CD4-positive, alpha-beta T cell (primary cell): ENCODE measurements around the gene SHH. TPM values are rescaled to one million over a fixed set of nuclear protein-coding genes. Genes with fewer than 3 reads are reported as not detected.

Source experiments
- ATAC-seq: fragments of 200-7000 bp; cut with Tn5 transposase; one replicate; pipeline ENCODE4 v1.10.0; 2022; ENCODE audit warnings: mild to moderate bottlenecking; ENCODE audit not compliant: poor library complexity
- CTCF ChIA-PET: fragments of 350-600 bp; sonication (Branson Sonifier 250); formaldehyde crosslinking; loops from one replicate; lab custom pipeline; 2021; ENCODE audit warnings: antibody characterized with exemption, inconsistent platforms; lab: Charles Lee
- POLR2A ChIA-PET: fragments of 350-600 bp; sonication (Branson Sonifier 250); formaldehyde crosslinking; loops from one replicate; lab custom pipeline; 2021; ENCODE audit warnings: antibody characterized with exemption, inconsistent platforms; lab: Charles Lee
- DNase-seq, 14 experiments: peaks; one replicate each; pipeline ENCODE4 v3.0.0-alpha.2; 2013 to 2020; ENCODE audit warnings: mixed read lengths in 2 of 14
- H3K27ac ChIP-seq, 2 donors: one replicate each; pipeline versions ENCODE4 v1.5.1 to v1.7.0; 2013; ENCODE audit warnings: low read length in 2 of 2, low read depth in 1 of 2, mild to moderate bottlenecking in 1 of 2
- H3K27me3 ChIP-seq, 2 experiments: 1 replicate in 1 of 2; 2 replicates in 1 of 2; pipeline versions ENCODE4 v1.6.1 to v1.7.0; 2013; ENCODE audit warnings: low read length in 2 of 2, control low read depth in 1 of 2, mild to moderate bottlenecking in 1 of 2, moderate library complexity in 1 of 2; ENCODE audit not compliant: insufficient read depth in 2 of 2, control insufficient read depth in 1 of 2
- H3K36me3 ChIP-seq: one replicate; pipeline ENCODE4 v1.6.1; 2013; ENCODE audit warnings: low read length, control low read depth; ENCODE audit not compliant: insufficient read depth
- H3K4me1 ChIP-seq: one replicate; pipeline ENCODE4 v1.6.1; 2013; ENCODE audit warnings: low read length, control low read depth; ENCODE audit not compliant: insufficient read depth
- H3K4me3 ChIP-seq: one replicate; pipeline ENCODE4 v1.5.1; 2013; ENCODE audit warnings: mild to moderate bottlenecking, low read length, moderate library complexity
- H3K9me3 ChIP-seq, 2 experiments: 1 replicate in 1 of 2; 2 replicates in 1 of 2; pipeline versions ENCODE4 v1.6.1 to v1.7.0; 2013; ENCODE audit warnings: low read length in 2 of 2, mild to moderate bottlenecking in 2 of 2, control low read depth in 1 of 2, moderate library complexity in 1 of 2; ENCODE audit not compliant: control insufficient read depth in 1 of 2, insufficient read depth in 1 of 2
- H3K27ac Mint-ChIP-seq: one replicate; pipeline ENCODE4 v1.8.0; 2020; ENCODE audit warnings: mixed read lengths
- H3K27me3 Mint-ChIP-seq: one replicate; pipeline ENCODE4 v1.8.0; 2021; ENCODE audit warnings: mixed read lengths
- H3K36me3 Mint-ChIP-seq: one replicate; pipeline ENCODE4 v1.8.0; 2021; ENCODE audit warnings: low read depth, mixed read lengths
- H3K4me1 Mint-ChIP-seq: one replicate; pipeline ENCODE4 v1.8.0; 2021; ENCODE audit warnings: low read depth, mixed read lengths
- H3K4me3 Mint-ChIP-seq: one replicate; pipeline ENCODE4 v1.8.0; 2020; ENCODE audit warnings: mild to moderate bottlenecking, mixed read lengths
- H3K9me3 Mint-ChIP-seq: one replicate; pipeline ENCODE4 v1.8.0; 2020; ENCODE audit warnings: mixed read lengths
- intact Hi-C, 2 experiments: fragments of 100-400 bp; cut with DNase I in 1 of 2; cut with micrococcal nuclease in 1 of 2; formaldehyde crosslinking; loops; one replicate each; pipeline versions ENCODE4 v1.15.1 to v1.9.0; 2023 to 2025; cut with DNase I, micrococcal nuclease
- total RNA-seq, 174 experiments: library from RNA in 2 of 174; stranded (reverse) in 2 of 174; gene quantifications; one replicate each; pipeline ENCODE4 v1.2.3 and lab custom pipeline; 2021 to 2026
- TF ChIP-seq, protein P1 (sequence below): fragments of 200-600 bp; IDR thresholded peaks from one replicate; pipeline ENCODE4 v1.8.0; 2022; ENCODE audit warnings: antibody characterized with exemption, mild to moderate bottlenecking

SHH gene
- total RNA-seq, 2 experiments from 2014 or later = not detected

- intact Hi-C loops = no loop called here
- DNase-seq (no peak), ATAC-seq (no peak)
- H3K4me3 Mint-ChIP-seq = no peak overlapping the region
- Histone ChIP-seq H3K4me3 (no peak overlapping the region), H3K4me1 (no peaks in the 10 kb centered on the region), H3K36me3 (no peaks in the 10 kb centered on the region), H3K27me3 (no peaks in the 10 kb centered on the region), H3K27ac (no peak overlapping the region), H3K9me3 (no peaks in the 10 kb centered on the region)
- ChIA-PET CTCF (no interaction called here), POLR2A (no interaction called here)
- H3K27ac Mint-ChIP-seq = no peak overlapping the region
- H3K27me3 Mint-ChIP-seq = peaks cover 2% of the 10 kb centered on the region
- H3K9me3 Mint-ChIP-seq = no peaks in the 10 kb centered on the region
- TF ChIP-seq, protein P1, sequence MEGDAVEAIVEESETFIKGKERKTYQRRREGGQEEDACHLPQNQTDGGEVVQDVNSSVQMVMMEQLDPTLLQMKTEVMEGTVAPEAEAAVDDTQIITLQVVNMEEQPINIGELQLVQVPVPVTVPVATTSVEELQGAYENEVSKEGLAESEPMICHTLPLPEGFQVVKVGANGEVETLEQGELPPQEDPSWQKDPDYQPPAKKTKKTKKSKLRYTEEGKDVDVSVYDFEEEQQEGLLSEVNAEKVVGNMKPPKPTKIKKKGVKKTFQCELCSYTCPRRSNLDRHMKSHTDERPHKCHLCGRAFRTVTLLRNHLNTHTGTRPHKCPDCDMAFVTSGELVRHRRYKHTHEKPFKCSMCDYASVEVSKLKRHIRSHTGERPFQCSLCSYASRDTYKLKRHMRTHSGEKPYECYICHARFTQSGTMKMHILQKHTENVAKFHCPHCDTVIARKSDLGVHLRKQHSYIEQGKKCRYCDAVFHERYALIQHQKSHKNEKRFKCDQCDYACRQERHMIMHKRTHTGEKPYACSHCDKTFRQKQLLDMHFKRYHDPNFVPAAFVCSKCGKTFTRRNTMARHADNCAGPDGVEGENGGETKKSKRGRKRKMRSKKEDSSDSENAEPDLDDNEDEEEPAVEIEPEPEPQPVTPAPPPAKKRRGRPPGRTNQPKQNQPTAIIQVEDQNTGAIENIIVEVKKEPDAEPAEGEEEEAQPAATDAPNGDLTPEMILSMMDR = no peak
- H3K4me1 Mint-ChIP-seq = no peaks in the 10 kb centered on the region
- H3K36me3 Mint-ChIP-seq = no peaks in the 10 kb centered on the region
Measured at GRCh38 chr7:155830961-155831806, 18.9 kb upstream of the SHH start.

DNA sequence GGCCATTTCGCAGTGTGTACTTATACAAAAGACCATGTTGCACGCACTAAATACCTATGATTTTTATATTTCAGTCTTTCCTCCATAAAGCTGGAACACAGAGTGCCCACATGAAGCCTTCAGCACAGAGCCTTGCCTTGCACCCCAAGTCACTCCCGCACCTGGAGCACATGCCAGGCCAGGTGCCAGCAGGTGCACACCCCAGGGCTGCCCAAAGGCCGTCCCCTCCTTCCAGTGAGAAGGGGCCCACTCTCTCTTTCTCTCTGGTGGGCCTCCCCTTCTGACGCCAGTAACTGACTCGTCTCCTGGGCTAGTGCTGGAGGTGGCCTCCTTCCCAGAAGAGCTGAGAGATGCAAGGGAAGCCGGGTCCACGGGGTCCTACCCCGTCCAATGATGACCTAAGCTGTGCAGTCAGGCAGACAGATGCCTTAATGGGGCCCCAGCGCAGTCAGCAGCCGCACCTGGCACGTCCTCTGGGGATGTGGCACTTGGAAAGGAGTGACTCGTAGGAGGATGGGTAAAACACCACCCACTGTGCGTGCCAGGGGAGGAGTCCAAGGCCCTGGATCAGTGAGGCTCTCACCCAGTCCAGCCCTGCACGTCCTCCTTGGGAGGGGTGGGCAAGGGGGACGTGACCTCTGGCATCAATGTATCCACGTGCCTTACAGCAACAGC, 17.7 kb upstream of the SHH start:
- Histone ChIP-seq H3K27me3 (no peaks in the 10 kb centered on the region), H3K27ac (no peak overlapping the region), H3K36me3 (no peaks in the 10 kb centered on the region), H3K9me3 (no peaks in the 10 kb centered on the region), H3K4me3 (no peak overlapping the region), H3K4me1 (no peaks in the 10 kb centered on the region)
- Mint-ChIP-seq H3K4me1 (no peaks in the 10 kb centered on the region), H3K27me3 (peaks cover 9% of the 10 kb centered on the region), H3K36me3 (no peaks in the 10 kb centered on the region), H3K4me3 (no peak overlapping the region), H3K9me3 (no peaks in the 10 kb centered on the region), H3K27ac (no peak overlapping the region)
- ChIA-PET CTCF (no interaction called here), POLR2A (no interaction called here)
- TF ChIP-seq, protein P1 = no peak
- DNase-seq (no peak), ATAC-seq (no peak)
- intact Hi-C loops = no loop called here

DNA sequence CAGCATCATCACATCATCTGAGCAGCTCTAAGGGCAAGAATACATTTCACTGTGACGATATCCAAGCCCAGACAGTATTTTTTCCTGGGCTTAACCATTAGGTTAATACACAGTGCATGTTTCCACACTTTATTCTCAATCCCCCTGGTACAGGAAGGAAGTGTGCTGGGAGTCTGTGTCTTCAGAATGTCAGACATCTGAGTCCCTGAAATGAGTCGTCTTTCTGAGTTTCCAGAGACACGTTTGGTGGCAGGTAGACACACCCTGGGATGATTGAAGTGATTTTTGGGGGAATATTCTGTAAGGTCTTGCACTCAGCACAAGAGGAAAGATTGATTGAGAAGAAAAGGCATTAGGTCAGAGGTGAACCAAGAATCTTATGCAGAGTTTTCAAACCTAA, 13.1 kb upstream of the SHH start:
- no peaks in the 10 kb centered on the region for H3K36me3 ChIP-seq
- H3K4me3 ChIP-seq = no peak overlapping the region
- no peak overlapping the region for H3K27ac ChIP-seq
- H3K27me3 Mint-ChIP-seq = peaks cover 28% of the 10 kb centered on the region
- H3K9me3 Mint-ChIP-seq = no peaks in the 10 kb centered on the region
- no peaks in the 10 kb centered on the region for H3K4me1 ChIP-seq
- TF ChIP-seq, protein P1 = no peak
- H3K27me3 ChIP-seq = peaks cover 0 to 4% of the 10 kb centered on the region in 2 experiments
- no peak overlapping the region for H3K27ac Mint-ChIP-seq
- POLR2A ChIA-PET = no interaction called here
- CTCF ChIA-PET = no interaction called here
- H3K4me3 Mint-ChIP-seq = no peak overlapping the region
- H3K4me1 Mint-ChIP-seq = no peaks in the 10 kb centered on the region
- no peaks in the 10 kb centered on the region for H3K36me3 Mint-ChIP-seq
- no peak for ATAC-seq
- H3K9me3 ChIP-seq = no peaks in the 10 kb centered on the region
- intact Hi-C loops = no loop called here
- no peak for DNase-seq
